ENCODE data around the gene KLF1. TPM values are rescaled to one million over a fixed set of nuclear protein-coding genes. Genes with fewer than 3 reads are reported as not detected.

Gene KLF1
- total and polyA plus RNA-seq, 2 donors, result 0.08 to 0.26 TPM

Small RNA genes lying within 50 kb of the gene (small RNA-seq; reads per million reads assigned to genes)
- gene MIR5695 (0.68 reads per million, percentile 61 among the genes with 10 or more reads in this experiment), gene MIR6794 (not detected)

Other genes starting within 250 kb of the KLF1 start
- gene MAN2B1, start 220.5 kb downstream of the KLF1 start, total RNA-seq, result 31.1 TPM
- gene MAN2B1, start 220.5 kb downstream of the KLF1 start, polyA plus RNA-seq, result 60.0 TPM
- 5.1 TPM for gene WDR83, start 220.4 kb downstream of the KLF1 start, total RNA-seq
- gene WDR83, start 220.4 kb downstream of the KLF1 start, polyA plus RNA-seq, result 17.5 TPM
- 29.9 TPM for gene DHPS, start 205.3 kb downstream of the KLF1 start, total RNA-seq
- 99.0 TPM for gene DHPS, start 205.3 kb downstream of the KLF1 start, polyA plus RNA-seq
- gene GNG14, start 199.2 kb downstream of the KLF1 start, total RNA-seq, result not detected
- gene GNG14, start 199.2 kb downstream of the KLF1 start, polyA plus RNA-seq, result not detected
- 2.6 TPM for gene FBXW9, start 190.6 kb downstream of the KLF1 start, total RNA-seq
- 8.9 TPM for gene FBXW9, start 190.6 kb downstream of the KLF1 start, polyA plus RNA-seq
- 35.4 TPM for gene TNPO2, start 163.3 kb downstream of the KLF1 start, total RNA-seq
- 50.7 TPM for gene TNPO2, start 163.3 kb downstream of the KLF1 start, polyA plus RNA-seq
- 59.5 TPM for gene TRIR, start 152.5 kb downstream of the KLF1 start, total RNA-seq
- gene TRIR, start 152.5 kb downstream of the KLF1 start, polyA plus RNA-seq, result 285 TPM
- gene GET3, start 149.7 kb downstream of the KLF1 start, total RNA-seq, result 22.7 TPM
- gene GET3, start 149.7 kb downstream of the KLF1 start, polyA plus RNA-seq, result 84.4 TPM
- gene BEST2, start 135.4 kb downstream of the KLF1 start, total RNA-seq, result not detected
- not detected for gene BEST2, start 135.4 kb downstream of the KLF1 start, polyA plus RNA-seq
- gene HOOK2, start 111.6 kb downstream of the KLF1 start, total RNA-seq, result 30.2 TPM
- 28.4 TPM for gene HOOK2, start 111.6 kb downstream of the KLF1 start, polyA plus RNA-seq
- 107 TPM for gene JUNB, start 95.7 kb downstream of the KLF1 start, total RNA-seq
- gene JUNB, start 95.7 kb downstream of the KLF1 start, polyA plus RNA-seq, result 545 TPM
- gene PRDX2, start 85.4 kb downstream of the KLF1 start, total RNA-seq, result 74.2 TPM
- gene PRDX2, start 85.4 kb downstream of the KLF1 start, polyA plus RNA-seq, result 245 TPM
- gene THSD8, start 85.1 kb downstream of the KLF1 start, total RNA-seq, result not detected
- not detected for gene THSD8, start 85.1 kb downstream of the KLF1 start, polyA plus RNA-seq
- 9.5 TPM for gene RNASEH2A, start 80.6 kb downstream of the KLF1 start, total RNA-seq
- 12.8 TPM for gene RNASEH2A, start 80.6 kb downstream of the KLF1 start, polyA plus RNA-seq
- gene RTBDN, start 52.6 kb downstream of the KLF1 start, total RNA-seq, result not detected
- 0.65 TPM for gene RTBDN, start 52.6 kb downstream of the KLF1 start, polyA plus RNA-seq
- 0.74 TPM for gene MAST1, start 48.7 kb downstream of the KLF1 start, total RNA-seq
- 1.1 TPM for gene MAST1, start 48.7 kb downstream of the KLF1 start, polyA plus RNA-seq
- 10.6 TPM for gene DNASE2, start 5.8 kb downstream of the KLF1 start, total RNA-seq
- 58.9 TPM for gene DNASE2, start 5.8 kb downstream of the KLF1 start, polyA plus RNA-seq
- 13.8 TPM for gene GCDH, start 4.0 kb upstream of the KLF1 start, total RNA-seq
- 54.5 TPM for gene GCDH, start 4.0 kb upstream of the KLF1 start, polyA plus RNA-seq
- gene SYCE2, start 32.1 kb upstream of the KLF1 start, total RNA-seq, result 0.85 TPM
- 0.10 TPM for gene SYCE2, start 32.1 kb upstream of the KLF1 start, polyA plus RNA-seq
- 27.2 TPM for gene FARSA, start 46.5 kb upstream of the KLF1 start, total RNA-seq
- gene FARSA, start 46.5 kb upstream of the KLF1 start, polyA plus RNA-seq, result 51.3 TPM
- 350 TPM for gene CALR, start 51.4 kb upstream of the KLF1 start, total RNA-seq
- gene CALR, start 51.4 kb upstream of the KLF1 start, polyA plus RNA-seq, result 366 TPM
- gene RAD23A, start 58.7 kb upstream of the KLF1 start, total RNA-seq, result 29.5 TPM
- 129 TPM for gene RAD23A, start 58.7 kb upstream of the KLF1 start, polyA plus RNA-seq
- 7.3 TPM for gene GADD45GIP1, start 70.0 kb upstream of the KLF1 start, total RNA-seq
- 45.9 TPM for gene GADD45GIP1, start 70.0 kb upstream of the KLF1 start, polyA plus RNA-seq
- gene DAND5, start 82.4 kb upstream of the KLF1 start, total RNA-seq, result not detected
- gene DAND5, start 82.4 kb upstream of the KLF1 start, polyA plus RNA-seq, result not detected
- 83.5 TPM for gene NFIX, start 108.3 kb upstream of the KLF1 start, total RNA-seq
- 88.6 TPM for gene NFIX, start 108.3 kb upstream of the KLF1 start, polyA plus RNA-seq
- 4.8 TPM for gene LYL1, start 215.7 kb upstream of the KLF1 start, total RNA-seq
- gene LYL1, start 215.7 kb upstream of the KLF1 start, polyA plus RNA-seq, result 15.7 TPM
- 16.5 TPM for gene TRMT1, start 229.5 kb upstream of the KLF1 start, total RNA-seq
- gene TRMT1, start 229.5 kb upstream of the KLF1 start, polyA plus RNA-seq, result 31.2 TPM
- gene NACC1, start 231.1 kb upstream of the KLF1 start, total RNA-seq, result 10.2 TPM
- 25.7 TPM for gene NACC1, start 231.1 kb upstream of the KLF1 start, polyA plus RNA-seq

All from urinary bladder (tissue), 2 donors.